Ishikawa (cell line): ENCODE data around the gene TSFM.

Experiments used
- CEBPB ChIP-seq: IDR thresholded peaks from 2 replicates; pipeline ENCODE4 v1.6.1; 2012
- CREB1 ChIP-seq: IDR thresholded peaks from 2 replicates; pipeline ENCODE4 v1.6.1; 2012; ENCODE audit warnings: low read depth
- EGR1 ChIP-seq: IDR thresholded peaks from 2 replicates; pipeline ENCODE4 v1.6.1; 2012
- EP300 ChIP-seq: IDR thresholded peaks from 2 replicates; pipeline ENCODE4 v1.6.1; 2012; ENCODE audit warnings: borderline replicate concordance
- FOXM1 ChIP-seq: IDR thresholded peaks from 2 replicates; pipeline ENCODE4 v1.6.1; 2012; ENCODE audit warnings: low read depth, borderline replicate concordance
- MAX ChIP-seq: IDR thresholded peaks from 2 replicates; pipeline ENCODE4 v1.6.1; 2012
- NFIC ChIP-seq: IDR thresholded peaks from 2 replicates; pipeline ENCODE4 v1.6.1; 2012
- RAD21 ChIP-seq: IDR thresholded peaks from 2 replicates; pipeline ENCODE4 v1.6.1; 2012; ENCODE audit warnings: low read depth
- TAF1 ChIP-seq: IDR thresholded peaks from 2 replicates; pipeline ENCODE4 v1.6.1; 2012; ENCODE audit warnings: low read depth, mild to moderate bottlenecking
- TCF12 ChIP-seq: IDR thresholded peaks from 2 replicates; pipeline ENCODE4 v1.6.1; 2012; ENCODE audit warnings: low read depth
- TEAD4 ChIP-seq: IDR thresholded peaks from 2 replicates; pipeline ENCODE4 v1.6.1; 2012
- USF1 ChIP-seq: IDR thresholded peaks from 2 replicates; pipeline ENCODE4 v1.6.1; 2012
- YY1 ChIP-seq: IDR thresholded peaks from 2 replicates; pipeline ENCODE4 v1.6.1; 2012; ENCODE audit warnings: low read depth
- ZBTB7A ChIP-seq: IDR thresholded peaks from 2 replicates; pipeline ENCODE4 v1.6.1; 2012; ENCODE audit warnings: low read depth
- TF ChIP-seq, protein P1 (sequence below): IDR thresholded peaks from 2 replicates; pipeline ENCODE4 v1.6.1; 2012; ENCODE audit warnings: low read depth, mild to moderate bottlenecking

TSFM gene

GRCh38 chr12:57735952-57736740 is 46.4 kb upstream of the TSFM start:
- no peak for TF ChIP-seq CEBPB
- TF ChIP-seq ZBTB7A: 0 out of 2 replicates have a peak, but pooled peaks have one; percentile 22
- no peak for TF ChIP-seq CREB1
- TF ChIP-seq TAF1: no peak
- TF ChIP-seq FOXM1: no peak
- TF ChIP-seq NFIC: no peak
- TF ChIP-seq RAD21: peak; percentile 33; the same call in 1 of the 2 replicates
- no peak for TF ChIP-seq EGR1
- no peak for TF ChIP-seq EP300
- no peak for TF ChIP-seq MAX
- TF ChIP-seq, protein P1, sequence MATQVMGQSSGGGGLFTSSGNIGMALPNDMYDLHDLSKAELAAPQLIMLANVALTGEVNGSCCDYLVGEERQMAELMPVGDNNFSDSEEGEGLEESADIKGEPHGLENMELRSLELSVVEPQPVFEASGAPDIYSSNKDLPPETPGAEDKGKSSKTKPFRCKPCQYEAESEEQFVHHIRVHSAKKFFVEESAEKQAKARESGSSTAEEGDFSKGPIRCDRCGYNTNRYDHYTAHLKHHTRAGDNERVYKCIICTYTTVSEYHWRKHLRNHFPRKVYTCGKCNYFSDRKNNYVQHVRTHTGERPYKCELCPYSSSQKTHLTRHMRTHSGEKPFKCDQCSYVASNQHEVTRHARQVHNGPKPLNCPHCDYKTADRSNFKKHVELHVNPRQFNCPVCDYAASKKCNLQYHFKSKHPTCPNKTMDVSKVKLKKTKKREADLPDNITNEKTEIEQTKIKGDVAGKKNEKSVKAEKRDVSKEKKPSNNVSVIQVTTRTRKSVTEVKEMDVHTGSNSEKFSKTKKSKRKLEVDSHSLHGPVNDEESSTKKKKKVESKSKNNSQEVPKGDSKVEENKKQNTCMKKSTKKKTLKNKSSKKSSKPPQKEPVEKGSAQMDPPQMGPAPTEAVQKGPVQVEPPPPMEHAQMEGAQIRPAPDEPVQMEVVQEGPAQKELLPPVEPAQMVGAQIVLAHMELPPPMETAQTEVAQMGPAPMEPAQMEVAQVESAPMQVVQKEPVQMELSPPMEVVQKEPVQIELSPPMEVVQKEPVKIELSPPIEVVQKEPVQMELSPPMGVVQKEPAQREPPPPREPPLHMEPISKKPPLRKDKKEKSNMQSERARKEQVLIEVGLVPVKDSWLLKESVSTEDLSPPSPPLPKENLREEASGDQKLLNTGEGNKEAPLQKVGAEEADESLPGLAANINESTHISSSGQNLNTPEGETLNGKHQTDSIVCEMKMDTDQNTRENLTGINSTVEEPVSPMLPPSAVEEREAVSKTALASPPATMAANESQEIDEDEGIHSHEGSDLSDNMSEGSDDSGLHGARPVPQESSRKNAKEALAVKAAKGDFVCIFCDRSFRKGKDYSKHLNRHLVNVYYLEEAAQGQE: no peak

- TF ChIP-seq ZBTB7A (no peak; the same call in 1 of the 2 replicates), RAD21 (no peak), TAF1 (no peak), FOXM1 (no peak), YY1 (no peak), USF1 (no peak), CEBPB (no peak), MAX (no peak)
Observed at GRCh38 chr12:57736741-57737466, 45.7 kb upstream of the TSFM start.

DNA sequence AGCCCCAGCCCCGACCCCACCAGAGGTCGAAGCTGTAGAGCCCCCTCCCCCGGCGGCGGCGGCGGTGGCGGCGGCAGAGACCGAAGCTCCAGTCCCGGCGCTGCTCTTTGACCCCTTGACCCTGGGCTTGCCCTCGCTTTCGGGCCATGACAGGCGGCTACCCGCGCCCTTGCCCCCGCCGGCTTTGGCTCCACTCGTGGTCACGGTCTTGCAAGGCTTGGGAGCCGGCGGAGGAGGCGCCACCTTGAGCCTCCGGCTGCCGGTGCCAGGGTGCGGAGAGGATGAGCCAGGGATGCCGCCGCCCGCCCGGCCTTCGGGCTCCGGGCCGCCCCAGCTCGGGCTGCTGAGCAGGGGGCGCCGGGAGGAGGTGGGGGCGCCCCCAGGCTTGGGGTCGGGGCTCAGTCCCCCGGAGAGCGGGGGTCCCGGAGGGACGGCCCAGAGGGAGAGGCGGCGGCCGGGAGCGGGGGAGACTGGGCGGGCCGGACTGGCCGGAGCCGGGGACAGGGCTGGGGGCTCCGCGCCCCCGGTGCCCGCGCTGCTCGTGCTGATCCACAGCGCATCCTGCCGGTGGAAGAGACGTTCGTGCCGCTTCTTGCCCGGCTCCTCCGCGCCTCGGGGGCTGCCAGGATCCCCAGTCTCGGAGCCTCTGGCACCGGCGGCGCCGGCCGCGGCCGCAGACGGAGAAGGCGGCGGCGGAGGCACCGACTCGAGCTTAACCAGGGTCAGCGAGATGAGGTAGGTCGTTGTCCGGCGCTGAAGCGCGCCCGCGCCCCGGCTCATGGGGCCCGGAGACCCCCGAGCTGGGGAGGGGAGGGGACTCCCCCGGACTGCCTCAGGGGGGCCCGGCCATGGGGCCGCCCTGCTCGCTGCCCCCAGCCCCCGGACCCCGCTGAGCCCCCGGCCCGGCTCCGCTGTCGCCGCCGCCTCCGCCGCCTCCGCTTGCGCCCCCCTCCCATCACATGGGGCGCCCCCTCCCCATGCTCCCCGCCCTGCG is 44.8 kb upstream of the TSFM start:
- TF ChIP-seq EGR1 (no peak), ZBTB7A (peak; percentile 62; the same call in 1 of the 2 replicates)

GRCh38 chr12:57738661-57739237 is 43.8 kb upstream of the TSFM start, which contains the start of gene AGAP2:
Gene AGAP2, minus strand, starts transcription at chr12:57738742. Its CDS starts 496 bp downstream, at chr12:57738246.
- TF ChIP-seq YY1: peak; percentile 59
- TF ChIP-seq RAD21: no peak

- TF ChIP-seq TCF12 (no peak), EGR1 (no peak), RAD21 (no peak), FOXM1 (no peak), CEBPB (no peak), MAX (no peak), EP300 (no peak), YY1 (no peak), NFIC (no peak), CREB1 (no peak), ZBTB7A (no peak), USF1 (no peak), TEAD4 (no peak), TAF1 (no peak)
- TF ChIP-seq, protein P1: no peak
Observed at GRCh38 chr12:57739387-57739786, 43.2 kb upstream of the TSFM start.
